ENCODE results near the gene CACNA2D2. TPM values are rescaled to one million over a fixed set of nuclear protein-coding genes. Genes with fewer than 3 reads are reported as not detected.

The CACNA2D2 gene
- total RNA-seq, 1 donor from 2014 or later = 5.0 TPM

GRCh38 chr3:50510325-50510724, 6.9 kb upstream of the CACNA2D2 start:
- H3K36me3 Mint-ChIP-seq (ENCODE audit: unreplicated experiment) = no peaks in the 10 kb centered on the region
- H3K4me1 Mint-ChIP-seq (ENCODE audit: low read depth, unreplicated experiment) = peaks cover 8% of the 10 kb centered on the region
- no peak overlapping the region for H3K27ac Mint-ChIP-seq (ENCODE audit: unreplicated experiment)
- peaks cover 6% of the 10 kb centered on the region for H3K27me3 Mint-ChIP-seq (ENCODE audit: unreplicated experiment)
- DNase-seq = no peak
- H3K9me3 Mint-ChIP-seq (ENCODE audit: unreplicated experiment) = peaks cover 2% of the 10 kb centered on the region
- H3K4me3 Mint-ChIP-seq (ENCODE audit: unreplicated experiment) = no peak overlapping the region
- TF ChIP-seq CTCF (IDR thresholded peaks at IDR 0.05; ENCODE audit: partially characterized antibody, unreplicated experiment) = no peak

- Mint-ChIP-seq H3K36me3 (ENCODE audit: unreplicated experiment) (no peaks in the 10 kb centered on the region), H3K4me3 (ENCODE audit: unreplicated experiment) (no peak overlapping the region), H3K4me1 (ENCODE audit: low read depth, unreplicated experiment) (peaks cover 3% of the 10 kb centered on the region), H3K27ac (ENCODE audit: unreplicated experiment) (no peak overlapping the region), H3K27me3 (ENCODE audit: unreplicated experiment) (peaks cover 6% of the 10 kb centered on the region), H3K9me3 (ENCODE audit: unreplicated experiment) (peaks cover 2% of the 10 kb centered on the region)
- no peak for TF ChIP-seq CTCF (IDR thresholded peaks at IDR 0.05; ENCODE audit: partially characterized antibody, unreplicated experiment)
- DNase-seq = no peak
These were observed 6.3 kb upstream of the CACNA2D2 start for GRCh38 chr3:50509715-50510114.

- peaks cover 6% of the 10 kb centered on the region for H3K27me3 Mint-ChIP-seq (ENCODE audit: unreplicated experiment)
- H3K27ac Mint-ChIP-seq (ENCODE audit: unreplicated experiment) = no peak overlapping the region
- TF ChIP-seq CTCF (IDR thresholded peaks at IDR 0.05; ENCODE audit: partially characterized antibody, unreplicated experiment) = no peak
These were observed 5.4 kb upstream of the CACNA2D2 start for GRCh38 chr3:50508821-50509220.

GRCh38 chr3:50506169-50506568, 2.7 kb upstream of the CACNA2D2 start:
- Mint-ChIP-seq H3K4me1 (ENCODE audit: low read depth, unreplicated experiment) (peaks cover 3% of the 10 kb centered on the region), H3K27ac (ENCODE audit: unreplicated experiment) (no peak overlapping the region), H3K27me3 (ENCODE audit: unreplicated experiment) (peaks cover 10% of the 10 kb centered on the region), H3K9me3 (ENCODE audit: unreplicated experiment) (peaks cover 3% of the 10 kb centered on the region), H3K36me3 (ENCODE audit: unreplicated experiment) (no peaks in the 10 kb centered on the region), H3K4me3 (ENCODE audit: unreplicated experiment) (no peak overlapping the region)
- no peak for DNase-seq
- no peak for TF ChIP-seq CTCF (IDR thresholded peaks at IDR 0.05; ENCODE audit: partially characterized antibody, unreplicated experiment)

More at GRCh38 chr3:50508821-50509220, 5.4 kb upstream of the CACNA2D2 start:
- Mint-ChIP-seq H3K36me3 (ENCODE audit: unreplicated experiment) (no peaks in the 10 kb centered on the region), H3K4me3 (ENCODE audit: unreplicated experiment) (no peak overlapping the region), H3K4me1 (ENCODE audit: low read depth, unreplicated experiment) (no peaks in the 10 kb centered on the region), H3K9me3 (ENCODE audit: unreplicated experiment) (no peaks in the 10 kb centered on the region)
- DNase-seq = no peak

GRCh38 chr3:50504681-50505080, 1.2 kb upstream of the CACNA2D2 start:
- peaks cover 10% of the 10 kb centered on the region for H3K27me3 Mint-ChIP-seq (ENCODE audit: unreplicated experiment)

More at GRCh38 chr3:50504681-50505080, 1.2 kb upstream of the CACNA2D2 start:
- Mint-ChIP-seq H3K4me1 (ENCODE audit: low read depth, unreplicated experiment) (peaks cover 3% of the 10 kb centered on the region), H3K27ac (ENCODE audit: unreplicated experiment) (no peak overlapping the region), H3K36me3 (ENCODE audit: unreplicated experiment) (no peaks in the 10 kb centered on the region), H3K4me3 (ENCODE audit: unreplicated experiment) (no peak overlapping the region), H3K9me3 (ENCODE audit: unreplicated experiment) (peaks cover 3% of the 10 kb centered on the region)
- TF ChIP-seq CTCF (IDR thresholded peaks at IDR 0.05; ENCODE audit: partially characterized antibody, unreplicated experiment) = no peak
- no peak for DNase-seq

Data from glutamatergic neuron (in vitro differentiated cells).